Heart left ventricle (tissue), 13 donors: ENCODE data around the gene TMEM178B.

ENCODE experiments used
- CTCF ChIP-seq, 12 donors: fragments of 200-600 bp; sonication (generic) in 4 of 12; IDR thresholded peaks; one replicate each; pipeline versions ENCODE4 v1.5.0 to v1.8.0; 2018 to 2022; ENCODE audit warnings: antibody characterized with exemption in 12 of 12, mild to moderate bottlenecking in 5 of 12
- POLR2A ChIP-seq, 2 donors: fragments of 450-650 bp; IDR thresholded peaks; one replicate each; pipeline ENCODE4 v1.6.1; 2017; ENCODE audit warnings: antibody characterized with exemption in 2 of 2, mild to moderate bottlenecking in 2 of 2, moderate library complexity in 2 of 2
- donor health status: ischemic (EF 13 %, LVEDD 7.1; RV severe dilation, severe dysfunction).
- donor health status: DM: no; HTN: yes; CAD: no.
- donor health status: DM: no; HTN: no; CAD: no.
- donor health status: ischemic (EF 25% LVEDD 6.9; RV normal size, moderate dysfunction).
- donor health status: ischemic (EF 25% LVEDD 5.7; RV mildly dilated, moderate dysfunction).
- donor health status: ischemic (EF 35%, LVEDD 5.7; RV mildly dilated, moderate dysfunction).
- donor health status: nonischemic (EF 11% LVEDD 7.7; RV severe dilation, severe dysfunction).
- donor health status: DM: yes; HTN: yes; CAD: no.
- donor health status: PGD.
- donor health status: ischemic (EF 29% LVEDD 5.4; RV normal size, mild dysfunction).
- donor health status: nonischemic (EF 23%, LVEDD 6.1; RV moderate dilation, normal function).

- TF ChIP-seq CTCF (IDR thresholded peaks at IDR 0.05) (no peak), POLR2A (IDR thresholded peaks at IDR 0.05) (no peak)
Observed at GRCh38 chr7:141361960-141362359, 288.1 kb downstream of the TMEM178B start.
